Lower lobe of right lung (tissue), 2 donors: Measurements from ENCODE around the gene GRIA2. TPM values are rescaled to one million over a fixed set of nuclear protein-coding genes. Genes with fewer than 3 reads are reported as not detected.

Experiments used
- ATAC-seq, 2 donors: fragments of 200-7000 bp; cut with Tn5 transposase; one replicate each; pipeline ENCODE4 v1.9.1; 2020 to 2022; ENCODE audit warnings: mild to moderate bottlenecking in 2 of 2, moderate library complexity in 2 of 2
- DNase-seq: peaks from one replicate; pipeline ENCODE4 v3.0.0-alpha.2; 2020
- H3K27ac ChIP-seq: fragments of 200-600 bp; one replicate; pipeline ENCODE4 v1.8.0; 2022
- H3K27me3 ChIP-seq: fragments of 200-600 bp; one replicate; pipeline ENCODE4 v1.8.0; 2022; ENCODE audit warnings: low read depth
- H3K36me3 ChIP-seq: fragments of 200-600 bp; one replicate; pipeline ENCODE4 v1.8.0; 2022; ENCODE audit warnings: mild to moderate bottlenecking
- H3K4me1 ChIP-seq: fragments of 200-600 bp; one replicate; pipeline ENCODE4 v1.8.0; 2022
- H3K4me3 ChIP-seq: fragments of 200-600 bp; one replicate; pipeline ENCODE4 v1.8.0; 2022; ENCODE audit warnings: mild to moderate bottlenecking
- H3K9me3 ChIP-seq: fragments of 200-600 bp; one replicate; pipeline ENCODE4 v1.8.0; 2022
- intact Hi-C: fragments of 100-400 bp; cut with DNase I; formaldehyde crosslinking; loops from one replicate; pipeline ENCODE4 v1.11.0; 2022
- total RNA-seq: library from RNA; stranded (reverse); fragmentation: NEBNext Ultra II Directional; extraction: Animal tissue kit (Norgen Biotek cat#: 25700); gene quantifications from one replicate; pipeline ENCODE4 v1.2.1, GENCODE V29; 2021
- TF ChIP-seq, protein P1 (sequence below): fragments of 200-600 bp; IDR thresholded peaks from one replicate; pipeline ENCODE4 v1.8.0; 2022; ENCODE audit warnings: antibody characterized with exemption, mild to moderate bottlenecking
- donor health status: DM: no; HTN: yes; CAD: no; lungs with severe emphysema.

Gene GRIA2
- total RNA-seq, 1 donor from 2014 or later: not detected

- ATAC-seq (no peak), DNase-seq (no peak)
- Histone ChIP-seq H3K9me3 (no peaks in the 10 kb centered on the region), H3K27ac (no peak overlapping the region), H3K27me3 (no peaks in the 10 kb centered on the region), H3K36me3 (no peaks in the 10 kb centered on the region), H3K4me3 (no peak overlapping the region), H3K4me1 (no peaks in the 10 kb centered on the region)
- TF ChIP-seq, protein P1, sequence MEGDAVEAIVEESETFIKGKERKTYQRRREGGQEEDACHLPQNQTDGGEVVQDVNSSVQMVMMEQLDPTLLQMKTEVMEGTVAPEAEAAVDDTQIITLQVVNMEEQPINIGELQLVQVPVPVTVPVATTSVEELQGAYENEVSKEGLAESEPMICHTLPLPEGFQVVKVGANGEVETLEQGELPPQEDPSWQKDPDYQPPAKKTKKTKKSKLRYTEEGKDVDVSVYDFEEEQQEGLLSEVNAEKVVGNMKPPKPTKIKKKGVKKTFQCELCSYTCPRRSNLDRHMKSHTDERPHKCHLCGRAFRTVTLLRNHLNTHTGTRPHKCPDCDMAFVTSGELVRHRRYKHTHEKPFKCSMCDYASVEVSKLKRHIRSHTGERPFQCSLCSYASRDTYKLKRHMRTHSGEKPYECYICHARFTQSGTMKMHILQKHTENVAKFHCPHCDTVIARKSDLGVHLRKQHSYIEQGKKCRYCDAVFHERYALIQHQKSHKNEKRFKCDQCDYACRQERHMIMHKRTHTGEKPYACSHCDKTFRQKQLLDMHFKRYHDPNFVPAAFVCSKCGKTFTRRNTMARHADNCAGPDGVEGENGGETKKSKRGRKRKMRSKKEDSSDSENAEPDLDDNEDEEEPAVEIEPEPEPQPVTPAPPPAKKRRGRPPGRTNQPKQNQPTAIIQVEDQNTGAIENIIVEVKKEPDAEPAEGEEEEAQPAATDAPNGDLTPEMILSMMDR: no peak
- intact Hi-C loops: no loop called here
These were observed 94.4 kb downstream of the GRIA2 start for GRCh38 chr4:157314906-157315305.

- intact Hi-C loops: no loop called here
- no peaks in the 10 kb centered on the region for H3K9me3 ChIP-seq
These were observed 95.4 kb downstream of the GRIA2 start for GRCh38 chr4:157315968-157316367.

DNA sequence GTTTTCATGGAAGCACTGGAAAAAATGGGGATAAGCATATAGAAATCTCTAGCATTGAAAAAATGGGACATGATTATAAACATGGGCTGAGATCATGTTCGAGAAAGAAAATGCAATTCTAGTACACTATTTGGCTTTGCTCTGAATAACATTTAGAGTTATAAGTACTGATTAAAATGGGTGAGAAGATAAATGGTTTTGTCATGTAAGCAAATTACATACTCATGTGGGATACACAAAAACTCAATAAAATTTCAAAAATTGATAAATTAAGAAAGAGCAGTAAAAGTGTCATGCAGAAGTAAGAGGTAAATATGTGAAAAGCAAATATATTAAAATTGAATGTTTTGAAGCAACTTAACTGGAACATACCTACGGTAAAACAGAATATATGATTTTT, 99.6 kb downstream of the GRIA2 start:
- ATAC-seq (no peak), DNase-seq (no peak)
- no peaks in the 10 kb centered on the region for H3K27me3 ChIP-seq
- no peaks in the 10 kb centered on the region for H3K4me1 ChIP-seq
- no peak overlapping the region for H3K27ac ChIP-seq
- intact Hi-C loops: no loop called here
- TF ChIP-seq, protein P1: no peak
- H3K36me3 ChIP-seq: no peaks in the 10 kb centered on the region
- H3K9me3 ChIP-seq: no peaks in the 10 kb centered on the region
- H3K4me3 ChIP-seq: no peak overlapping the region

More at GRCh38 chr4:157315968-157316367, 95.4 kb downstream of the GRIA2 start:
- ATAC-seq (no peak), DNase-seq (no peak)
- Histone ChIP-seq H3K4me3 (no peak overlapping the region), H3K27ac (no peak overlapping the region), H3K27me3 (no peaks in the 10 kb centered on the region), H3K4me1 (no peaks in the 10 kb centered on the region), H3K36me3 (no peaks in the 10 kb centered on the region)
- TF ChIP-seq, protein P1: no peak

- ATAC-seq: no peak
- H3K27me3 ChIP-seq: no peaks in the 10 kb centered on the region
- no peaks in the 10 kb centered on the region for H3K4me1 ChIP-seq
- no peaks in the 10 kb centered on the region for H3K9me3 ChIP-seq
- intact Hi-C loops: no loop called here
- no peak overlapping the region for H3K4me3 ChIP-seq
- TF ChIP-seq, protein P1: no peak
- no peaks in the 10 kb centered on the region for H3K36me3 ChIP-seq
- no peak for DNase-seq
- no peak overlapping the region for H3K27ac ChIP-seq
These were observed 107.1 kb downstream of the GRIA2 start for GRCh38 chr4:157327666-157328065.

DNA sequence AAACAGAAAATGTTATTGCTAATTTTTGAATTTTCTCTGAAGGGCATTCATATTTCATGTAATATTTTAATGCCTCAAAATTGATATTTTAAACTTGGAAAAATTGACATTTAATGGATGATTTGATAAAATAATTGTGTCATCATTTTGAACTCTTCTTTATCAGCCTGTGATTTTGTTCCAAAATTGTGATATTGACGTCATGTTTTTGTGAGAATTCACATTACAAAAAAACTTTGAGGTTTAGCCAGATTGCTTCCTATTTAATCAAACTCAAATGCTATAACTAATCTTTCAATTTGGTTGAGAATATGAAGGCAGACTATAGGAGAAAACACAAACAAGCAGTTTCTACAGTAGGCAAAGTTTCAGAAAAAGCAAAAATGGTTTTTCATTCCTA, 137.4 kb downstream of the GRIA2 start:
- no peaks in the 10 kb centered on the region for H3K9me3 ChIP-seq
- DNase-seq: no peak
- ATAC-seq: no peak
- no peaks in the 10 kb centered on the region for H3K4me1 ChIP-seq
- H3K27ac ChIP-seq: no peak overlapping the region
- no peaks in the 10 kb centered on the region for H3K36me3 ChIP-seq
- intact Hi-C loops: no loop called here
- H3K4me3 ChIP-seq: no peak overlapping the region
- TF ChIP-seq, protein P1: no peak
- no peaks in the 10 kb centered on the region for H3K27me3 ChIP-seq

DNA sequence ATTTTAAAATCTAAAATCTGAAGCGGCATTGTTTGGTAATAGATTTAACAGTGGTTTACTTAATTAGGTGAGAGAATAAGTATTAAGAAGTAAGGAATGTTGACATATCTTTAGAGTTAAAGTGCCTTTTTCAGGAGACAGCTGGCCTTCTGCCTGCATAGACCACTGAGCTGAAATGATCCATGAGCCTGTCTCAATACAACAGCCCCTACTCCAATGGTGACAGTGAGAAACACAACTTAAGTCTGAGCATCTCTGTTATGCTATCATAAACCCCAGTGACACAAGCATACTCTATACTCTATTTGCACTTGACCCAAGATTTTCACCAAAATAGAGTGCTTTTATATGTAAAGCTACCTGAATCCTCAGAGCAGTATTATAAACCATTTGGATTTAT, 137.9 kb downstream of the GRIA2 start:
- TF ChIP-seq, protein P1: no peak
- Histone ChIP-seq H3K4me3 (no peak overlapping the region), H3K9me3 (no peaks in the 10 kb centered on the region), H3K27me3 (no peaks in the 10 kb centered on the region), H3K36me3 (no peaks in the 10 kb centered on the region), H3K27ac (no peak overlapping the region), H3K4me1 (no peaks in the 10 kb centered on the region)
- DNase-seq (no peak), ATAC-seq (no peak)
- intact Hi-C loops: no loop called here
